ENCODE measurements around the gene SMIM33. TPM values are rescaled to one million over a fixed set of nuclear protein-coding genes. Genes with fewer than 3 reads are reported as not detected.

The SMIM33 gene
- total RNA-seq, 1 experiment from 2014 or later: not detected

- Histone ChIP-seq H2BK20ac (ENCODE audit: low read depth, low read length, poor library complexity, severe bottlenecking) (no peak overlapping the region), H3K14ac (ENCODE audit: insufficient read depth, low read length) (peak overlapping the region; percentile 4; the same call in 1 of the 2 replicates), H3K79me1 (ENCODE audit: insufficient read depth, low read depth, low read length, poor library complexity, severe bottlenecking) (no peaks in the 10 kb centered on the region), H3K4me2 (ENCODE audit: insufficient read depth, insufficient read length, low read length) (no peak overlapping the region), H3K56ac (ENCODE audit: insufficient read length, low read depth, low read length) (no peak overlapping the region), H4K20me1 (ENCODE audit: control insufficient read depth, insufficient read depth, insufficient read length) (no peaks in the 10 kb centered on the region), H3K18ac (ENCODE audit: insufficient read length, low read depth, low read length) (no peak overlapping the region), H3K4ac (ENCODE audit: low read depth, low read length) (no peak overlapping the region), H3K27me3 (ENCODE audit: insufficient read depth, low read length) (no peaks in the 10 kb centered on the region), H3K23ac (ENCODE audit: insufficient read length, low read depth, low read length) (no peak overlapping the region), H4K8ac (replicated peaks; ENCODE audit: insufficient read length, low read depth, low read length) (no peak overlapping the region), H2BK15ac (ENCODE audit: low read depth, low read length) (no peak overlapping the region), H2AFZ (ENCODE audit: low read length) (no peak overlapping the region), H3K4me1 (ENCODE audit: insufficient read depth, low read length) (peaks cover 5% of the 10 kb centered on the region; the same call in 1 of the 2 replicates), H3K27ac (ENCODE audit: insufficient read length, low read depth, low read length) (no peak overlapping the region), H3K23me2 (ENCODE audit: insufficient read length, low read depth, low read length, poor library complexity, severe bottlenecking) (no peaks in the 10 kb centered on the region), H4K5ac (ENCODE audit: insufficient read length, low read depth, low read length) (no peak overlapping the region), H3K9me3 (ENCODE audit: control insufficient read depth, low read depth, low read length) (no peaks in the 10 kb centered on the region), H2BK12ac (ENCODE audit: insufficient read length, low read depth, low read length) (no peak overlapping the region), H2BK5ac (ENCODE audit: insufficient read length, low read length) (no peak overlapping the region), H3T11ph (ENCODE audit: low read length) (no peak overlapping the region), H3K9ac (ENCODE audit: extremely low read depth, insufficient read length, low read length) (no peak overlapping the region), H4K91ac (ENCODE audit: insufficient read length, low read depth, low read length) (no peak overlapping the region), H3K79me2 (ENCODE audit: insufficient read depth, low read length) (no peaks in the 10 kb centered on the region), H2BK120ac (ENCODE audit: low read depth, low read length, poor library complexity, severe bottlenecking) (no peak overlapping the region), H2AK5ac (ENCODE audit: insufficient read length, low read length) (no peak overlapping the region)
- Mint-ChIP-seq H3K27ac (peak overlapping the region; percentile 93 to 95 (median 93); a peak in 6 of 7 replicates), H3K4me1 (peaks cover 44 to 56% of the 10 kb centered on the region in 2 experiments), H3K36me3 (ENCODE audit: insufficient read depth in 1 of 3, low read depth in 3 of 3) (no peaks in the 10 kb centered on the region), H3K27me3 (ENCODE audit: low read depth) (peaks cover 7% of the 10 kb centered on the region), H3K4me3 (peak overlapping the region in 1 of 2 experiments; percentile 41; a peak in 2 of 5 replicates), H3K9me3 (no peaks in the 10 kb centered on the region; a peak in 1 of 5 replicates)
- no peak for DNase-seq
- WGBS (ENCODE audit: extremely low coverage, insufficient read length, low lambda C conversion rate): no CpG with 5 or more reads among the region's 2 CpGs
- TF ChIP-seq CTCF (conservative IDR thresholded peaks at IDR 0.05): 0 out of 3 replicates have a peak, but pooled peaks have one; percentile 9
Measured at GRCh38 chr5:139473565-139473964, 2.8 kb downstream of the SMIM33 start.
